Panc1 (cell line): ENCODE data around the gene AMIGO1. TPM values are rescaled to one million over a fixed set of nuclear protein-coding genes. Genes with fewer than 3 reads are reported as not detected.

Experiments
- ATAC-seq: fragments of 200-7000 bp; cut with Tn5 transposase; 2 replicates; pipeline ENCODE4 v1.9.1; 2020; ENCODE audit warnings: mild to moderate bottlenecking, moderate library complexity
- BruUV-seq: library from RNA; stranded (reverse); fragments of 400-500 nt; replicated peaks from 2 replicates; lab custom pipeline; 2021; lab: Mats Ljungman, UMichigan
- CTCF ChIA-PET: fragments of 300-600 bp; sonication (Branson Sonifier 250); formaldehyde crosslinking; loops from one replicate; lab custom pipeline; 2022; ENCODE audit warnings: antibody characterized with exemption; lab: Charles Lee
- POLR2A ChIA-PET: fragments of 300-600 bp; sonication (Branson Sonifier 250); formaldehyde crosslinking; loops from one replicate; lab custom pipeline; 2022; ENCODE audit warnings: antibody characterized with exemption; lab: Charles Lee
- DNase-seq: peaks from one replicate; pipeline ENCODE4 v3.0.0-alpha.2; 2010; ENCODE audit warnings: low read depth, low spot score
- H3K27ac ChIP-seq: 2 replicates; pipeline ENCODE4 v1.5.1; 2011; ENCODE audit warnings: mild to moderate bottlenecking, low read length, inconsistent platforms
- H3K27me3 ChIP-seq: fragments of 200-500 bp; sonication (Bioruptor generic); 2 replicates; pipeline ENCODE4 v1.6.0; 2014; ENCODE audit warnings: low read length, inconsistent platforms; ENCODE audit not compliant: control insufficient read depth, insufficient read depth
- H3K36me3 ChIP-seq: fragments of 200-500 bp; sonication (Bioruptor generic); 2 replicates; pipeline ENCODE4 v1.5.1; 2014; ENCODE audit warnings: inconsistent platforms, mild to moderate bottlenecking, low read length, moderate library complexity; ENCODE audit not compliant: control insufficient read depth, insufficient read depth
- H3K4me1 ChIP-seq: 2 replicates; pipeline ENCODE4 v1.5.1; 2011; ENCODE audit warnings: inconsistent platforms, mild to moderate bottlenecking, low read length, moderate library complexity; ENCODE audit not compliant: control insufficient read depth, insufficient read depth
- H3K4me3 ChIP-seq, 2 experiments: 2 replicates each; pipeline ENCODE4 v1.5.1; 2011 to 2012; ENCODE audit warnings: low read depth in 2 of 2, low read length in 2 of 2, mild to moderate bottlenecking in 2 of 2, inconsistent platforms in 1 of 2, moderate library complexity in 1 of 2
- H3K9me3 ChIP-seq: fragments of 200-500 bp; sonication (Bioruptor generic); 2 replicates; pipeline ENCODE4 v1.5.1; 2014; ENCODE audit warnings: low read depth, mild to moderate bottlenecking, inconsistent platforms, low read length, moderate library complexity; ENCODE audit not compliant: control insufficient read depth, insufficient read depth
- CTCF ChIP-seq: fragments of 450-650 bp; IDR thresholded peaks from 2 replicates; pipeline ENCODE4 v1.5.1; 2017; ENCODE audit warnings: mild to moderate bottlenecking
- POLR2AphosphoS5 ChIP-seq: IDR thresholded peaks from 2 replicates; pipeline ENCODE4 v1.6.1; 2012; ENCODE audit warnings: mild to moderate bottlenecking, low read depth, low read length, moderate library complexity
- REST ChIP-seq, 2 experiments: IDR thresholded peaks; 2 replicates each; pipeline ENCODE4 v1.6.1; 2011 to 2012; ENCODE audit warnings: low read depth in 2 of 2, control low read depth in 1 of 2, low read length in 1 of 2, mild to moderate bottlenecking in 1 of 2, moderate library complexity in 1 of 2; ENCODE audit not compliant: insufficient read depth in 1 of 2
- SIN3A ChIP-seq: IDR thresholded peaks from 2 replicates; pipeline ENCODE4 v1.6.1; 2012; ENCODE audit warnings: low read depth, mild to moderate bottlenecking, low read length, moderate library complexity, borderline replicate concordance; ENCODE audit not compliant: insufficient read depth
- TCF7L2 ChIP-seq: IDR thresholded peaks from 2 replicates; pipeline ENCODE4 v1.6.1; 2011; ENCODE audit warnings: mild to moderate bottlenecking, low read depth, low read length, inconsistent platforms
- in situ Hi-C: cut with HindIII; loops from 2 replicates; pipeline ENCODE4 v1.10.0; 2016; ENCODE audit warnings: low sequenced_read_pairs, low pct_unique_long_range_greater_than_20kb
- intact Hi-C: fragments of 100-400 bp; cut with micrococcal nuclease; formaldehyde crosslinking; loops from one replicate; pipeline ENCODE4 v1.10.0; 2022; ENCODE audit not compliant: unreplicated experiment
- total RNA-seq: library from RNA; stranded (reverse); gene quantifications from one replicate; pipeline ENCODE4 v1.2.1, GENCODE V29; 2021; ENCODE audit not compliant: unreplicated experiment

AMIGO1 gene
- total RNA-seq, 1 experiment from 2014 or later: 0.64 TPM

GRCh38 chr1:109556563-109556962, 47.0 kb upstream of the AMIGO1 start:
- Histone ChIP-seq H3K9me3 (no peaks in the 10 kb centered on the region), H3K4me1 (no peaks in the 10 kb centered on the region; the same call in 1 of the 2 replicates), H3K27me3 (no peaks in the 10 kb centered on the region), H3K36me3 (no peaks in the 10 kb centered on the region), H3K4me3 (no peak overlapping the region), H3K27ac (no peak overlapping the region)
- TF ChIP-seq SIN3A (no peak), TCF7L2 (no peak), CTCF (no peak), REST (IDR thresholded peaks at IDR 0.05; ENCODE audit: insufficient read depth in 1 of 2, low read depth in 2 of 2, low read length in 1 of 2) (no peak)
- intact Hi-C loops (no loop called here), in situ Hi-C loops (no loop called here)
- DNase-seq (no peak), ATAC-seq (no peak)
- ChIA-PET POLR2A (no interaction called here), CTCF (no interaction called here)
- BruUV-seq: no TSS peak

GRCh38 chr1:109548321-109549267, 39.1 kb upstream of the AMIGO1 start, which contains the start of gene GNAI3:
Gene GNAI3, plus strand, starts transcription at chr1:109548615. Its CDS starts 106 bp downstream, at chr1:109548721.
- H3K4me3 ChIP-seq: peak within 1 kb of the TSS; percentile 65 to 94
- DNase-seq (peak; percentile 77), ATAC-seq (peak; percentile 95)
- BruUV-seq: no TSS peak
- H3K9me3 ChIP-seq: no peaks in the 10 kb centered on the region
- H3K4me1 ChIP-seq: peaks cover 9% of the 10 kb centered on the region; the same call in 1 of the 2 replicates
- ChIA-PET POLR2A (interaction anchor here (0.5 kb wide), 2 partner anchors 49 to 499 kb away, joined by 3 read pairs; no protein-coding TSS in a partner anchor), CTCF (interaction anchor here (1.2 kb wide), 1 partner anchor 91 kb away, joined by 5 read pairs; no protein-coding TSS in a partner anchor)
- H3K36me3 ChIP-seq: peaks cover 12% of the 10 kb centered on the region; the same call in 1 of the 2 replicates
- H3K27ac ChIP-seq: peak within 1 kb of the TSS; percentile 98
- in situ Hi-C loops (no loop called here), intact Hi-C loops (loop anchor here (5.0 to 10.0 kb wide), 3 partner anchors 74 to 436 kb away; partner anchors contain the start of gene AHCYL1)
- H3K27me3 ChIP-seq: no peaks in the 10 kb centered on the region
- TF ChIP-seq POLR2AphosphoS5 (peak; percentile 90), SIN3A (no peak), REST (IDR thresholded peaks at IDR 0.05; ENCODE audit: insufficient read depth in 1 of 2, low read depth in 2 of 2, low read length in 1 of 2) (no peak), TCF7L2 (peak; percentile 54), CTCF (no peak)
